Measurements from ENCODE around the gene CCZ1B.
"Not testable (repeated sequence)": the region's sequence is repeated elsewhere in the genome, so short reads cannot be mapped to it uniquely, and the experiment has no call there.

CCZ1B gene

GRCh38 chr7:6826151-6826550 is at the start of gene CCZ1B:
TSS of gene CCZ1B (minus strand) at chr7:6826275. CDS start at chr7:6826197, 78 bp downstream.
- not testable (repeated sequence) for H3K9me3 ChIP-seq (ENCODE audit: insufficient read depth, low read length); H3K27me3 ChIP-seq (ENCODE audit: insufficient read depth, insufficient read length); H3K4me1 ChIP-seq (ENCODE audit: insufficient read depth, insufficient read length)
- Histone ChIP-seq H3K9ac (ENCODE audit: insufficient read length, low read depth) (peak within 1 kb of the TSS; percentile 74), H3K36me3 (ENCODE audit: insufficient read depth, insufficient read length, low read length) (peaks cover 14% of the 10 kb centered on the region), H3K4me3 (ENCODE audit: insufficient read length, low read depth) (peak within 1 kb of the TSS; percentile 42)
- peak; percentile 78 for DNase-seq (ENCODE audit: low read depth, low spot score)

- H3K9me3 ChIP-seq (ENCODE audit: insufficient read depth, low read length); H3K27me3 ChIP-seq (ENCODE audit: insufficient read depth, insufficient read length); H3K36me3 ChIP-seq (ENCODE audit: insufficient read depth, insufficient read length, low read length); DNase-seq (ENCODE audit: low read depth, low spot score); H3K9ac ChIP-seq (ENCODE audit: insufficient read length, low read depth); H3K4me1 ChIP-seq (ENCODE audit: insufficient read depth, insufficient read length); H3K4me3 ChIP-seq (ENCODE audit: insufficient read length, low read depth): not testable (repeated sequence)
Measured at GRCh38 chr7:6875022-6875421, 48.9 kb upstream of the CCZ1B start.

GRCh38 chr7:6872246-6872945 is 46.3 kb upstream of the CCZ1B start:
- DNase-seq (ENCODE audit: low read depth, low spot score): not testable (repeated sequence)

GRCh38 chr7:6871421-6872144 is 45.5 kb upstream of the CCZ1B start:
- not testable (repeated sequence) for DNase-seq (ENCODE audit: low read depth, low spot score); H3K9me3 ChIP-seq (ENCODE audit: insufficient read depth, low read length); H3K9ac ChIP-seq (ENCODE audit: insufficient read length, low read depth); H3K36me3 ChIP-seq (ENCODE audit: insufficient read depth, insufficient read length, low read length); H3K4me3 ChIP-seq (ENCODE audit: insufficient read length, low read depth); H3K27me3 ChIP-seq (ENCODE audit: insufficient read depth, insufficient read length); H3K4me1 ChIP-seq (ENCODE audit: insufficient read depth, insufficient read length)

More at GRCh38 chr7:6872246-6872945, 46.3 kb upstream of the CCZ1B start:
- H3K9ac ChIP-seq (ENCODE audit: insufficient read length, low read depth); H3K9me3 ChIP-seq (ENCODE audit: insufficient read depth, low read length); H3K4me3 ChIP-seq (ENCODE audit: insufficient read length, low read depth); H3K27me3 ChIP-seq (ENCODE audit: insufficient read depth, insufficient read length); H3K4me1 ChIP-seq (ENCODE audit: insufficient read depth, insufficient read length); H3K36me3 ChIP-seq (ENCODE audit: insufficient read depth, insufficient read length, low read length): not testable (repeated sequence)

GRCh38 chr7:6864751-6865150 is 38.7 kb upstream of the CCZ1B start:
- not testable (repeated sequence) for H3K9me3 ChIP-seq (ENCODE audit: insufficient read depth, low read length); H3K4me1 ChIP-seq (ENCODE audit: insufficient read depth, insufficient read length); H3K36me3 ChIP-seq (ENCODE audit: insufficient read depth, insufficient read length, low read length); H3K4me3 ChIP-seq (ENCODE audit: insufficient read length, low read depth); H3K9ac ChIP-seq (ENCODE audit: insufficient read length, low read depth); H3K27me3 ChIP-seq (ENCODE audit: insufficient read depth, insufficient read length); DNase-seq (ENCODE audit: low read depth, low spot score)

GRCh38 chr7:6864188-6864587 is 38.1 kb upstream of the CCZ1B start:
- H3K4me1 ChIP-seq (ENCODE audit: insufficient read depth, insufficient read length); DNase-seq (ENCODE audit: low read depth, low spot score); H3K9ac ChIP-seq (ENCODE audit: insufficient read length, low read depth): not testable (repeated sequence)

GRCh38 chr7:6862876-6863275 is 36.8 kb upstream of the CCZ1B start:
- H3K4me3 ChIP-seq (ENCODE audit: insufficient read length, low read depth); H3K4me1 ChIP-seq (ENCODE audit: insufficient read depth, insufficient read length); H3K9ac ChIP-seq (ENCODE audit: insufficient read length, low read depth); H3K27me3 ChIP-seq (ENCODE audit: insufficient read depth, insufficient read length); H3K9me3 ChIP-seq (ENCODE audit: insufficient read depth, low read length); H3K36me3 ChIP-seq (ENCODE audit: insufficient read depth, insufficient read length, low read length); DNase-seq (ENCODE audit: low read depth, low spot score): not testable (repeated sequence)

More at GRCh38 chr7:6864188-6864587, 38.1 kb upstream of the CCZ1B start:
- H3K36me3 ChIP-seq (ENCODE audit: insufficient read depth, insufficient read length, low read length); H3K27me3 ChIP-seq (ENCODE audit: insufficient read depth, insufficient read length); H3K9me3 ChIP-seq (ENCODE audit: insufficient read depth, low read length); H3K4me3 ChIP-seq (ENCODE audit: insufficient read length, low read depth): not testable (repeated sequence)

GRCh38 chr7:6857721-6858314 is 31.7 kb upstream of the CCZ1B start:
- not testable (repeated sequence) for H3K4me1 ChIP-seq (ENCODE audit: insufficient read depth, insufficient read length); H3K9ac ChIP-seq (ENCODE audit: insufficient read length, low read depth); H3K27me3 ChIP-seq (ENCODE audit: insufficient read depth, insufficient read length); H3K4me3 ChIP-seq (ENCODE audit: insufficient read length, low read depth); H3K36me3 ChIP-seq (ENCODE audit: insufficient read depth, insufficient read length, low read length); H3K9me3 ChIP-seq (ENCODE audit: insufficient read depth, low read length)
- DNase-seq (ENCODE audit: low read depth, low spot score): peak; percentile 32

GRCh38 chr7:6855563-6856131 is 29.6 kb upstream of the CCZ1B start:
- H3K4me3 ChIP-seq (ENCODE audit: insufficient read length, low read depth): peak overlapping the region; percentile 36
- H3K27me3 ChIP-seq (ENCODE audit: insufficient read depth, insufficient read length); H3K9me3 ChIP-seq (ENCODE audit: insufficient read depth, low read length); H3K36me3 ChIP-seq (ENCODE audit: insufficient read depth, insufficient read length, low read length); H3K4me1 ChIP-seq (ENCODE audit: insufficient read depth, insufficient read length); DNase-seq (ENCODE audit: low read depth, low spot score): not testable (repeated sequence)
- peak overlapping the region; percentile 56 for H3K9ac ChIP-seq (ENCODE audit: insufficient read length, low read depth)

GRCh38 chr7:6854747-6855562 is 28.9 kb upstream of the CCZ1B start:
- H3K4me3 ChIP-seq (ENCODE audit: insufficient read length, low read depth): peak overlapping the region; percentile 36
- peak overlapping the region; percentile 50 for H3K9ac ChIP-seq (ENCODE audit: insufficient read length, low read depth)
- not testable (repeated sequence) for H3K9me3 ChIP-seq (ENCODE audit: insufficient read depth, low read length); DNase-seq (ENCODE audit: low read depth, low spot score); H3K4me1 ChIP-seq (ENCODE audit: insufficient read depth, insufficient read length); H3K36me3 ChIP-seq (ENCODE audit: insufficient read depth, insufficient read length, low read length); H3K27me3 ChIP-seq (ENCODE audit: insufficient read depth, insufficient read length)

GRCh38 chr7:6853681-6854080 is 27.6 kb upstream of the CCZ1B start:
- not testable (repeated sequence) for DNase-seq (ENCODE audit: low read depth, low spot score); H3K27me3 ChIP-seq (ENCODE audit: insufficient read depth, insufficient read length); H3K4me1 ChIP-seq (ENCODE audit: insufficient read depth, insufficient read length); H3K4me3 ChIP-seq (ENCODE audit: insufficient read length, low read depth); H3K9ac ChIP-seq (ENCODE audit: insufficient read length, low read depth); H3K36me3 ChIP-seq (ENCODE audit: insufficient read depth, insufficient read length, low read length); H3K9me3 ChIP-seq (ENCODE audit: insufficient read depth, low read length)

All from NT2/D1 (cell line).